GM10266 (cell line): ENCODE results near the gene ESR1.

Experiments used
- DNase-seq: peaks from one replicate; pipeline ENCODE4 v3.0.0; 2012; ENCODE audit errors: extremely low spot score
- CTCF ChIP-seq: IDR thresholded peaks from 2 replicates; pipeline ENCODE4 v1.5.1; 2012; ENCODE audit warnings: mild to moderate bottlenecking, low read depth; ENCODE audit not compliant: control insufficient read depth, insufficient read depth; ENCODE audit errors: missing control alignments

ESR1 gene

DNA sequence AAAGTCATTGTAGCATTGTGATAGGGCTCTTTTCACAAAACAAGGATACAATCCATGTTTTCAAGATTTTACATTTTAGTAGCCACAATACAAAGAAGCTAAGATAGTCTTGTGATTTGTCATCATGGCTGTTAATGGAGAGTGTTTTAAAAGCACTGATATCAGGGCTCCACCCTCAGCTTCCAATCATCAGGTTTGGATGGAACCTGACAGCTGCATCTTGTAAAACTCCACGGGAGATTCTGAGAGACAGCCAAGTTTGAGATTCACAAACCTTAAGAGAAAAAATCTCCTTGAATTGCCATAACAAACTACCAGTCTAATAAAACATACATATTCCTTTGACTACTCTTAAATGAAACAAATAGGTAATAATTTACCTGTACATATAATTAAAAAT lies 280.2 kb downstream of the ESR1 start:
- no peak for DNase-seq
- no peak for TF ChIP-seq CTCF

DNA sequence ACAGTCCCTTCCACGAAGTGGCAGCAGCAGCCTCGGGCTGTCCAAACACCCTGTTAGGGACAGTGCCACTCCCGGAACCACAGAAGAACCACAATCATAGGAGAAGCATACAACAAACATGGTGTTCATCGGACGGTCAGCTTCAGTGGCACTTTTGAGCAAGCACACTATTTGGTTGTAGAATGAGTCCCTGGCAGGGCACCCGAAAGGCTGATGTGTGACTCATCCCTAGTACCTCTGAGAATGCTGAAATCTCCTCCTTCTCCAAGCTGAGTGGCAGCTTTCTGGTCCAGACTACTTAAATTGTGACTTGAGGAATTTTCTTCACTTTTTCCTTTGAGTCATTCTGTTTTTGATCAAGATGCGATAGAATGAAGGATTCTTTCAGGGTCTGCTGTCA lies 282.5 kb downstream of the ESR1 start:
- no peak for DNase-seq
- no peak for TF ChIP-seq CTCF

GRCh38 chr6:152091201-152091600 lies 283.7 kb downstream of the ESR1 start:
- no peak for TF ChIP-seq CTCF
- no peak for DNase-seq

- no peak for TF ChIP-seq CTCF
These were observed 284.4 kb downstream of the ESR1 start for GRCh38 chr6:152091851-152092341.

DNA sequence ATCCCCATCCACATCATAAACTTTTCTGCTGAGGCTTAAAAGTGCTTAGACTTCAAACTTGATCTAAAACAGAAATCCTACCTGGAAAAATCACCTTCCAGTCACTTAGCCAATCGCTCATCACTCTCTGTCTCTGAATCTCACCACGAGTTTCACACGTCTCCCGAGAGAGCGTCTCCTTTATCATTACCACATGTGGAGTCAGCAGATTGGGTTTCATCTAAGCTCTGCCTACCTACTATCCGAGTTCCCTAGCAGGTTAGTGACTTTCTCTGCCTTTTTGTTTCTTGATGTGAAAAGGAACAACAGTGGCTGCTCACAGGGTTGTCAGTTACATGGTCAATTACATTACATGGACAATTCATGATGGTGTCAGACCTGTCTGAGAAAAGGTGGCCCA lies 286.2 kb downstream of the ESR1 start:
- no peak for TF ChIP-seq CTCF

More at GRCh38 chr6:152091851-152092341, 284.4 kb downstream of the ESR1 start:
- no peak for DNase-seq

DNA sequence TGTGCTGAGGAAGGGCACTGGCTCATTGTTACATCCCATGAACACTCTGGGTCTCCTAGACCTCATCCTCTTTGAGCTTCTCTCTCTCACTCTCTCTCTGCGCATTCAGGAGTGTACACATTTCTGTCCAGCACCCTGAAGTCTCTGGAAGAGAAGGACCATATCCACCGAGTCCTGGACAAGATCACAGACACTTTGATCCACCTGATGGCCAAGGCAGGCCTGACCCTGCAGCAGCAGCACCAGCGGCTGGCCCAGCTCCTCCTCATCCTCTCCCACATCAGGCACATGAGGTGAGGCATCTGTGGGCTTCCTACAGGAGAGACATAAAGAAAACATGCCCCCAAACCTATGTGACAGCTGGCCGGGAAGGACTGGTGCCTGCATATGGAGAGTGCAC lies 286.8 kb downstream of the ESR1 start:
- no peak for TF ChIP-seq CTCF
- no peak for DNase-seq

More for the DNA sequence above, 286.2 kb downstream of the ESR1 start:
- DNase-seq, result no peak

GRCh38 chr6:152094992-152095592 lies 287.6 kb downstream of the ESR1 start:
- no peak for DNase-seq
- no peak for TF ChIP-seq CTCF
